ENCODE results near the gene KRTAP5-11.
"Not testable (repeated sequence)": the region's sequence is repeated elsewhere in the genome, so short reads cannot be mapped to it uniquely, and the experiment has no call there.

Gene KRTAP5-11

GRCh38 chr11:71580057-71581003, 2.3 kb downstream of the KRTAP5-11 start:
- no peak for DNase-seq

- DNase-seq = not testable (repeated sequence)
These were observed 3.2 kb downstream of the KRTAP5-11 start for GRCh38 chr11:71579513-71579912.

GRCh38 chr11:71577469-71578004, 5.1 kb downstream of the KRTAP5-11 start:
- DNase-seq = no peak

GRCh38 chr11:71576688-71577465, 5.8 kb downstream of the KRTAP5-11 start:
- DNase-seq = not testable (repeated sequence)

GRCh38 chr11:71575723-71576424, 6.8 kb downstream of the KRTAP5-11 start:
- DNase-seq = no peak

- no peak for DNase-seq
These were observed 8.3 kb downstream of the KRTAP5-11 start for GRCh38 chr11:71574418-71574817.

GRCh38 chr11:71572811-71573210, 9.9 kb downstream of the KRTAP5-11 start:
- no peak for DNase-seq

GRCh38 chr11:71571101-71571850, 11.4 kb downstream of the KRTAP5-11 start:
- not testable (repeated sequence) for DNase-seq

GRCh38 chr11:71568704-71569349, 13.8 kb downstream of the KRTAP5-11 start:
- no peak for DNase-seq

- DNase-seq = not testable (repeated sequence)
These were observed 15.0 kb downstream of the KRTAP5-11 start for GRCh38 chr11:71567633-71568032.

- not testable (repeated sequence) for DNase-seq
These were observed 15.8 kb downstream of the KRTAP5-11 start for GRCh38 chr11:71566626-71567599.

- no peak for DNase-seq
These were observed 16.5 kb downstream of the KRTAP5-11 start for GRCh38 chr11:71566081-71566620.

- DNase-seq = no peak
These were observed 17.4 kb downstream of the KRTAP5-11 start, which contains the start of gene KRTAP5-10 for GRCh38 chr11:71565263-71565662. KRTAP5-10 (plus strand) TSS chr11:71565563; CDS start chr11:71565588, 25 bp downstream.

GRCh38 chr11:71564430-71564829, 18.2 kb downstream of the KRTAP5-11 start:
- no peak for DNase-seq

- no peak for DNase-seq
These were observed 19.3 kb downstream of the KRTAP5-11 start for GRCh38 chr11:71563406-71563805.

- DNase-seq = no peak
These were observed 20.6 kb downstream of the KRTAP5-11 start for GRCh38 chr11:71562120-71562519.

- no peak for DNase-seq
These were observed 23.7 kb downstream of the KRTAP5-11 start for GRCh38 chr11:71558996-71559395.

- DNase-seq = no peak
These were observed 25.4 kb downstream of the KRTAP5-11 start for GRCh38 chr11:71557257-71557656.

- DNase-seq = no peak
These were observed 26.7 kb downstream of the KRTAP5-11 start for GRCh38 chr11:71556018-71556417.

- no peak for DNase-seq
These were observed 27.2 kb downstream of the KRTAP5-11 start for GRCh38 chr11:71555508-71555907.

Data from NCI-H1048 (cell line).